ENCODE results near the gene C17orf58.
A peak's percentile ranks its signal among the peaks of the same experiment; 100 is the strongest.
"Not testable (repeated sequence)": the region's sequence is repeated elsewhere in the genome, so short reads cannot be mapped to it uniquely, and the experiment has no call there.

C17orf58 gene

DNA sequence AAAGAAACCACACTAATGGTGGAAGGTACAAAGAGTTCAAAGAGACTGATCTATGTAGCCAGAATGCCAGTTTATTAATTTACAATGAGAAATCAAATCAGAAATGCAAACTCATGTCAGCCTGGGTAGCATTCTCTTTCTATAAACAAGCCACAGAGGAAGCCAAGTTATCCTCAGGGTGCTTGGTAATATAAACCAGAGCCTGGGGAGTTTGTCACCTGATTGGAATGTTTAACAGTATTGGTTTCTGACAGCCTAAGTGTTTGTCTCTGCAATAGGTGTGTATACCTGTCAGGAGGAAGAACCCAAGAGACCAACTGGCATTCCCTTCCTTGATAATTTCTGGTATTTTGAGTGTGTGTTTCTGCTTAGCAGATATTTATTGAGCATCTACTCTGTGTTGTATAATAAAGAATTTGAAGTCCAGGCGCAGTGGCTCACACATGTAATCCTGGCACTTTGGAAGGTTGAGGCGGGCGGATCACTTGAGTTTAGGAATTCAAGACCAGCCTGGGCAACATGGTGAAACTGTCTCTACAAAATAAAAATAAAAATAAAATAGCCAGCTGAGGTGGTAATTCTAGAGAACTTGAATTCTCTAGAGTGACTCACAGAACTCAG is 3.1 kb upstream of the C17orf58 start:
- no peak for DNase-seq

DNA sequence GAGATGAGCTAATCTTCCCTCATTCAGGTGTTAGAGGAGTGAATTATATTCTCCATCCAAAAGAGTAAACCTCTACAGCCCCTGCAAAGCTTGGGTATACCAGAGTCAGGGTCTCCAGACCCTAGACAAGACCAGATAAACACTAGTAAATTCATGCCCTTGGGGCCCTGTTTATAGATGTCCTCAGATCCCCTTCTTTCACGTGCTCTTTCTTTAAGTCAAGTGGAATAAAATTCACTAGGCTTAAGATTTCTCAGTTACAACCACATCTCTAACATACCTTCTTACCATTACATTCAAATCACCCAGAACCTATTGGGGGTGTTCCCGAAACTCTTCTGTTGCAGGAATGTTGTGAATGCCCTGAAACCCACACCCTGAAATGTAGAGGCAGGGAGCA is 2.2 kb upstream of the C17orf58 start:
- DNase-seq: no peak

DNA sequence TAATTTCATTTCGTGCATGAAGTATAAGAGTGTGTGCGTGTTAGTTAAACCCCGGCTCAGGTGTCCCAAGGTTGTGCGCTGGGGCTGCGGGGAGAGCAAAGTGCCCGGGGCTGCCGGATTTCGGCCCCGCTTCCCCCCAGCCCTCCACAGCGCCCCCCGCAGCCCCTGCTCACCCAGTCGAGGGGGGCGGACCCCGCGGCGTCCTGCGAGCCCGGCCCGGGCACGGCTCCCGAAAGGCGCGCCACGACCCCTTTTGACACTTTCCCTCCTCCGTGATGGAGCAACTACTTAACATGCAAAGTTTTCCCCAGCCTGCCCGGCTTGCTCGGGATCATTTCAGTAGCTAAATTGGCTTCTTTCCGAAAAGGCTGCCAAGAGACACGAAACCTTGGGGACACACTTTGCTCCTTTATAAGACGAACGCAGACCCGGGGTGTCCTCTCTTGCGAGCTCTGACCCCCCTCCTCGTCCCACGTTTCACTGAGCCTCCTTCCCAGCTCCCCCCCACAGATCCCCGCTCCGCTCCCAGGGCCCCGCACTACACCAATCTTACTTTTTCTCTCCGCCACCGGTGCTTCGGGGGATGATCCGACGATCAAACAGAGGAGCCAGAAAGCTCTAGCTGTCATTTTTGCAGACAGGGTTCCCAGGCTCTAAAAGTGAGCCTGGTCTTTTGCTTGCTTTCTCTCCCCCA is 552 bp downstream of the C17orf58 start:
- no peak for DNase-seq

DNA sequence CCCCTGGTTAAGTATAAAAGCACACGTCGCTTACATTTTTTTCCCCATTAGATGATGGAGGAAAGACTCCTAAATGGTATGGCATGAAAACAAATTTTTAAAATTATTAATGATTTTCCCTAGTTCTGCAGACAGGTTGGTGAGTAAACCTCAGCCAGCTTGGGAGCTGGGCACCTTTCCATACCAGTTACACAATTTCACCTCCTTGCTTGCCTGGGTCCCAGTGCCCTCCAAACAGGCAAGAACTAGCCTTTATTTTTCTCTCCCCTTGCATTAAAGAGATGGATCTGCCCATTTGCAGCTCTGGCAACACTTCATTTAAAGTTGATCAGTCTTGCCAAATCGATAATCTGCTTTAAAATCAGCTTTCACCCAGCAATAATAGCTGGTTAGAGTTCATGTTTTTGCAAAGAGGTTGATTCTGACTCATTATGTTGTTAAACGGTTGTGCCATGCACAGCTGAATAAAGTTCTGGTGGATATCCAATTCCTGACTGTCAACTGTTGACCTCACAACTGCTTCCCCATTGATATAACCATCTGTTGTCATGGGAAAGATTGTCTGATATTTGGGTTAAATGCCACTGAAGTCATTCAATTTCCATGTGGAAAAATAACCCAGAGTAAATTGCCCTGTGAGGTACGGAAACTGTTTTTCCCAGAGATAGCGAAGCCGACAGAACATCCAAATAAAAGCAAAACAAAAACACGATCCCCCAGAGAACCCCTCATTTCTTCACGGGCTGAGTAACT is 1.3 kb downstream of the C17orf58 start:
- no peak for DNase-seq

DNA sequence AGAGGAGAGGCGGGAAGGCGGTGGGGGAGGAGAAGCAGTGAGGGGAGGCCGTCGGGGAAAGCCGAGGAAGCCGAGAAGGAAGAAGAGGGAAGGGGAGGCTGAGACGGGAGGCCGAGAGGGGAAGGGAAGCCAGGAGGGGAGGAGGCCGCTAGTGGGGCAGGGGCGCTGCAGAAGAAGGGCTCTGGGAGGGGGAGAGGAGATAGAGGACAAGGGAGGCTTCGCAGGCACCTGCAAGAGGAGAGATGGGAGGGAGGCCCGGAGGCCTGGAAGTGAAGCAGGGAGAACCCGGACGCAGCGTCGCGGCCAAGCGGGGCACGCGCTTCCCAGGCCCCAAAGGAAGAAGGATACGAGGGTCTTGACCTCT is 2.3 kb downstream of the C17orf58 start:
- DNase-seq: no peak

DNA sequence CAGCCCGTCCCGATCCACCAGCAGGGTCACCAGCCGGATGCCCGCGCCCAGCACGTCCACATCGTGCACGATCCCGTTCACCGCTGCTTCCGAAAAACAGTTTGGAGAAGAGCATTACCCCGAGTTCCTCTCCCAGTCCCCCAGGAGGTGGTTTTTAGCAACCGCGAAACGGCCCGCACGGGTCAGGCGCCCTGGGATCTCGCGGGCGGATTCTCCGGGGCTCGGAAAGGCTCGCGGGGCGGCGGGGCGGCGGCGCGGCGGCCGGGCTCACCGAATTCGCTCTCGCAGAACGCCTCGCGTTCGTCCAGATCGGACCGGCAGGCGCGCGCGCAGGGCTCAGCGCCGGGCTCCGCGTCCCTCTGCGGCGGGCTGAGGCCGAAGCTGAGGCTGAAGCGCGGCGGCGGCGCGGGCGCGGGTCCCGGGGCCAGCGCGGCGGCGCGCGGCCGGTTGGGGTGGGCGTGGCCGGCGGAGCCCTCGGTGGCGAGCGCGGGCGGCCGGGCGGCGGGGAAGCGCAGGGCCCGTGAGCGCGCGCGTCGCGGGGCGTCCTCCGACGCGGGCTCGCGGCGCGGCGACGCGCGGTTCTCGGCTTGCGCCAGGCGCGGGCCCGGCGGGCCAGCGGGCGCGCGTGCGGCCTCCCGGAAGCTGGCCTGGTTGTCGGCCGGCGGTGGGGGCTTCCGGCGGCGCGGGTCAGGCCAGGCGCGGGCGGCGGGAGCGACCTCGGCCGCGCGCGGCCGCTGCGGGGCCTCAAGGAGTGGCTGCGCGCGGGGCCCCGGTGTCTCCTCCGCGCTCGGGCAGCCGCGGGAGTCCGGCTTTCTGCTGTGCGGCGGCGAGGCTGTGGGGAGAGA is 2.9 kb downstream of the C17orf58 start:
- DNase-seq: peak; percentile 73

DNA sequence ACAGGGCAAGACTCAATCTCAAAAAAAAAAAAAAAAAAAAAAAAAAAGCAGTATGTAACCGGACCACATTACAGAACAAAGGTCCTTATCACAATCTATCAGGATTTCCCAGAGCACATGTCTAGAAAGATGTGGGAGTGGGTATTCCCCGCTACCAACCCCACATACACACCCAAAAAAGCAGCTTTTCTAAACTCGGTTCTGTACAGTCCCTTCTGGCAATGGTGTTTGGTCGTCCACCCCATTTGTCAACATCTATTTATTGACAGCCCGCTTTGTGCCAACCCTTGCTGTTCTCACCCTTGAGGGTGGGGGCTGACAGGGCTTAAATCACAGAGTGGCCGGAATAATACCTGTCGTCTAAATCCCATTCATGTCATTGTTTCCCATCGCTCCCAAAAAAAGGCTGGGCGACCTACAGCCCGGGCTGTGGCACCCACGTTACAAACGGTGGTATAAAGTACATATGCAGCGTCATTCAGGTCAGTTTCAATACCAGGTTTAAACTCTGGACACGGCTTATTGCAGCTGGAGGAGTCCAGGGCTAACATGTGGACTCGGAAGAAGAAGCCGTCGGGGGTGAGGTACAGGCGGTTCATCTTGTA is 3.6 kb downstream of the C17orf58 start:
- DNase-seq: no peak

DNA sequence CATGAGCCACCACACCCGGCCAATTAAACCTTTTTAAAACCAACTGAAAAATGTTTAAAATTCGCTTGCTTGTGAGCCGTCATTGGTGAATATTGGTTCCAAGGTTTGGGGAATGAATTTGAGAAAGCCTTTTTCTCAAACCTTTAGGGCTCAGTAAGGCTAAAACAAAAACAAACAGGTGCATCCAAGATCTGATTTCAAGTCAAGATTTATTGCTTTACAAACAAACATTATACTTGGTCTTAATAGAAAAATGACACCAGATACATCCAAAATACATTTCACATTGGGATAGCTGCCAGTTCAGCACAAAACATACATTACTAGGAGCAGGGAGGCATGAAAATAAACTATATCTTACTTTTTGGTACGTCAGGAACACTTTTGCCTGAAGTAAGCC is 5.4 kb downstream of the C17orf58 start:
- DNase-seq: no peak

DNA sequence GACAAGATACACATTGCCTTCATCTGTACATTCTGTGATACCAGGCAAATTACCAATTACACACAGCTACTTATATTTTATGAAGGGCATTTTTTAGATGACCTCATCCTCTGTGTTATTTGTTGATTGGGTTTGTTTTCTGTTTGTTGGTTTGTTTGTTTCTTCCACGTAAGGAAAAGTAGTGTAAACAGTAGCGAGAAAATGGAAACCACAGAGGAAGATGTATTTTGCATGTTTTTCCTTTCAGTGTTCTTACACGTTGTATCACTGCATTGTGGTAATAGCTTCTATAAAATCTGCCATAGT is 12.9 kb downstream of the C17orf58 start:
- DNase-seq: no peak

DNA sequence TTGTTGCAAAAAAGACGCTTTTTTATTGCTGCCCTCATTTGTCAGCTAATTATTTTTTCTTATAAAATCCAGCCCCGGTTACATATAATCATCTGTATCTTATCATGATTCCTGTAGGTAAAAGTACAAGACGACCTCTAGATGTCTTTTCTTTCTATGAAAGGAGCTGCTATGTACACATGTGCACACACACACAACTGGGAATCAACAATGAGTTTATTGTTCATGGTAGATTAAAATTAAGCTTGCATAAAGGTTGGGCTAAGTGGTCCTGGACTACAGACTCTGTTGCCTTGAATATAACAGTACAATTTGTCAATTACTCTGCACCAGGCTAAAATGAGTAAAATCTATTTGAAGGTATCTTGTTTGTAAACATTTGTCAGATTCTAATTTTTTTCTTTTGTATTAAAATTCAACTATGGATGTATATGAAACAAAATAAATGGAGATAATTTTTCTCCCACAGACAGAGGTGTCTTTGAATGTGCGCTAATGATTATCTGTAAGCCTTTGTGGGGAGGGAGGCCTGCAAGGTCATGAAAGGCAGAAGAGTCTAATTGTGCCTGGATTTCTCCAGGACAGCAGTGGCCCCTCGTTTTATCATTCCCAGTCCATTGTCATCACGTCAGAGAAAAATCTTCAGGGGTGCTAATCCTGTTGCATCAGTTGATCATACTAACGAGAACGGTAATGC is 13.4 kb downstream of the C17orf58 start:
- DNase-seq: no peak

DNA sequence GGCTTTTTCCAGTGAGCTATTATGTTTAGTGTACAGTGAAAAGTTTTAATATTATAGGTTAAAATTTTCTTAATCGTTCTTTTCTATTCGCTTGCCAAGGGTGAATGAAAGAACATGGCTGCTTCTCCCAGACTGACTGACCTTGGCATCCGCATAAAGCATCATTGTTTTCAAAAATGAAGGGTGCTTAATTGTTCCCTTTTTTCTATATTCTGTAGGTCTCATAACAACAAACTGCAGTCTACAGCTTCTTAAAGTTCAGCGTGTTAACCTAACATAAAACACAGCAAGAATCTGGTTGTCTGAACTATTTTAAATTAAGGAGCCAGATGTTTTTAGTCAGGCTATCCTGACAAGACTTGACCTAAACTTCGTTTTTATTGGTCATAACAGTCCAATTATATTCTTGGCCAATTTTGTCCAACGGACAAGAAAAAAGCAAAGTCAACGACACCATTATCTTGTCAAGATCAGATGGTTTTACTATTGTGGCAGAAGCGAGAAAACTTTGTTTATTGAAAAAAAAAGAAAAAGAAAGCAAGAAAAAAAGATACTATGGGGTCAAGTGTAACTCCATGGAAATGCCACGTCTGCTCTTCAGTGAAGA is 14.1 kb downstream of the C17orf58 start:
- DNase-seq: no peak

DNA sequence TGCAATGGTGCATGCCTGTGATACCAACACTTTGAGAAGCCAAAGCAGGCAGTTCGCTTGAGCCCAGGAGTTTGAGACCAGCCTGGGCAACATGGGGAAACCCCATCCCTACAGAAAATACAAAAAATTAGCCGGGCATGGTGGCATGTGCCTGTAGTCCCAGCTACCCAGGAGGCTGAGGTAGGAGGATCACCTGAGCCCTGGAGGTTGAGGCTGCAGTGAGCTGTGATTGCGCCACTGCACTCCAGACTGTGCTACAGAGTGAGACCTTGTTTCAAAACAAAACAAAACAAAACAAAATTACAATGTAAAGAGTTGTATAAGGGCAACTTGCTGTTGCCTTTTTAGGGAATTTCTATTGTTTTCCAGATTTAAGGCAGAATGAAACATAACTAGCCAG is 15.4 kb downstream of the C17orf58 start:
- not testable (repeated sequence) for DNase-seq

DNA sequence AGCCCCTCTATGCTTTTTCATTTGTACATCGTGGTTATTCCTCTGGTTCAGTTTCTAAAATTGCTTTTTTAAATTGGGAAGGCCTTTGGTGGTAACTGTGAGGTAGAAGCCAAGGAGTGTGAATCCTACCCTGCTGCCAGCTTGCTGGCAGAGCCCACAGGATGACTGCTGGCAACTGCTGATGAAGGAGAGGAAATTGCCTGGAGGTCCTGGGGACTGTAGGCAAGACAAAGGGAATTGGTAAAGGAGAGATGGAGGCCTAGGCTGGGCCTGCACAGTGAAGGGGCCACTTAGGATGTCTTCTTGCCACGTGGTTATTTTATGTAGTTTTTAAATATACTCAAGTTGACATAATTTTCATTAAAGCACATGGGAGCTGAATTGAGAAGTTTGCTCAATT is 15.8 kb downstream of the C17orf58 start:
- no peak for DNase-seq

DNA sequence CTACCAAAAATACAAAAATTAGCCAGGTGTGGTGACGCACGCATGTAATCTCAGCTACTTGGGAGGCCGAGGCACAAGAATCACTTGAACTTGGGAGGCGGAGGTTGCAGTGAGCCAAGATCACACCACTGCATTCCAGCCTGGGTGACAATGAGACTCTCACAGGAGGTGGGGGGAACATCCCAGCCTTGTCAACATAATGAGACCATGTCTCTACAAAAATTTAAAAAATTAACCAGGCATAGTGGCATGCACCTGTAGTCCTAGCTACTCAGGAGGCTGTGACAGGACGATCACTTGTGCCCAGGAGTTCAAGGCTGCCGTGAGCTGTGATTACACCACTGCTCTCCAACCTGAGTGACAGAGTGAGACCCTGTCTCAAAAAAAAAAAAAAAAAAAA is 20.0 kb downstream of the C17orf58 start:
- DNase-seq: not testable (repeated sequence)

DNA sequence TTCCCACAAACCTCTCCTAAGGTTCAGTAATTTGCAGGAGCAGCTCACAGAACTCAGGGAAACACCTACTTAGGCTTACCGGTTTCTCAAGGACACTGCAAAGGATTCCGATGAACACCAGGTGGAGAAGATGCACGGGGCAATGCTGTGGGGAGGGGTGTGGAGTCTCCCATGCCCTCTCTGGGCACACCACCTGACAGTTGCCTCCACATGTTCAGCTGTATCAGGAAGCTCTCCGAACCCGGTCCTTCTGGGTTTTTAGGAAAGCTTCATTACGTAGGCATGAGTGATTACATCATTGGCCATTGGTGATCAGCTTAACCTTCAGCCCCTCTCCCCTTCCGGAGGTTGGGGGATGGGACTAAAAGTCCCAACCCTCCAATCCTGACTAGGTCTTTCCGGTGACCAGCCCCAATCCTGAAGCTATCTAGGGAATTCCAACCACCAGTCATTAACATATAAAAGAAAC is 21.6 kb downstream of the C17orf58 start:
- no peak for DNase-seq

DNA sequence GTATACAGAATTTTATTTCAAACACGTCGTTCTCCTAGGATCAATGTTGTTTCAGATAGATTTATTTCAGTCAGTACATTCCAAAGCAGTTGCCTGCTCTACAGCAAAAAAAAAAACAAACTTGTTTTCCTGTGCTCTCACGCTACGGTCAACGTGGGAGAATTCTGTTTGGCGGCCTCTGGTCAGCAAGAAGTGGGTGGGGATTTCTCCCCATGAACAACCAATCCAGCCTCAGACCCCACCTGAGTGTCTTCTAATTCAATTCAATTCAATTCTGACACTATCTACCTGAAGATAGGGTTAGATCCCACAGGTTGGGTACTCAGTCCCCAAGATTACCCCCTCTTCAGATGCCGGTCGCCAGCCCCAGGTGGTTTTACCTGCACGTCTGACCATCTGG is 22.1 kb downstream of the C17orf58 start:
- no peak for DNase-seq

DNA sequence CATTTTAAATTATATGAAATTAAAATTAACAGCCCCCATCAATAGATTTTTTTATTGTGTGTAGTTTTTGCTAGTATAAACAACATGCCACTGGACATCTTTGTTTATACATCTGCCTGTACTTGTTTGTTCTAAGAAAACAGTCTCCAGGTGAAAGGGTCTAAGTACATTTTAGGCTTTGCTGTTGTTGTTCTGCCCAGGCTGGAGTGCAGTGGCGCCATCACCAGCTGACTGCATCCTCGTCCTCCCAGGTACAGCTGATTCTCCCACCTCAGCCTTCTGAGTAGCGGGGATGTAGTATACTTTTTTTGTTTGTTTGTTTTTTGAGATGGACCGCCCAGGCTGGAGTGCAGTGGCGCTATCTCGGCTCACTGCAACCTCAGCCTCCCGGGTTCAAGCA is 25.5 kb downstream of the C17orf58 start:
- DNase-seq: no peak

DNA sequence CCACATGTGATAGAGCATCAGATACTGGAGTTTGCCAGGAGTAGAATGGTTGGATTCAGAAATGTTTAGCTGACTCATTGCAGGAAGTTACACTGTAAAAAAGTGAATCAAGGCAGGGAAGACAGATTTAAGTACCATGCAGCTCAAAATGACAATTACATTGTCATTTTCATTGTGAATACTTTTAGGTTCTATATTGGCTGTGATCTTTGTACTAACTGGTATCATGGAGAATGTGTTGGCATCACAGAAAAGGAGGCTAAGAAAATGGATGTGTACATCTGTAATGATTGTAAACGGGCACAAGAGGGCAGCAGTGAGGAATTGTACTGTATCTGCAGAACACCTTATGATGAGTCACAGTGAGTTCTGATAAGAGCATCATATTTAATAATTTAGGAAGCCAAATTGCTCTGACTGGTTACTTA is 33.1 kb downstream of the C17orf58 start:
- peak; percentile 56 for DNase-seq

DNA sequence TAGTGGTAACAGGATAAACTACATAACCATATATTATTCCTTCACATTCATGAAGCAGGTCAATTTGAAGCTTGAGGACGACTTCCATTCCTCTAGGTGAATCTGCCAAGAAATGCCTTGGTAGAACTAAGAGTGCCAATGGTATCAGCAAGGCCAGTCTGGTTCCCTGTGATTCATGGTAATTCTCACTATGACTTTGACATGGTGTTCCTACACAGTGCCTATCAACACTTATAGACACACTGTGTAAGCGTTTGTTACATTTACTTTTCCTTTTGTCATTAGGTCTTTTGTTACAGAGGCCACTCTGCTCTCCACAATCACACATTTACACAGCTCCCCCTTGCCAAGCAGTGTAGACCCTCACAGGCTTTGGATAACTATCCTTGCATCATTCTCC is 34.1 kb downstream of the C17orf58 start:
- not testable (repeated sequence) for DNase-seq

DNA sequence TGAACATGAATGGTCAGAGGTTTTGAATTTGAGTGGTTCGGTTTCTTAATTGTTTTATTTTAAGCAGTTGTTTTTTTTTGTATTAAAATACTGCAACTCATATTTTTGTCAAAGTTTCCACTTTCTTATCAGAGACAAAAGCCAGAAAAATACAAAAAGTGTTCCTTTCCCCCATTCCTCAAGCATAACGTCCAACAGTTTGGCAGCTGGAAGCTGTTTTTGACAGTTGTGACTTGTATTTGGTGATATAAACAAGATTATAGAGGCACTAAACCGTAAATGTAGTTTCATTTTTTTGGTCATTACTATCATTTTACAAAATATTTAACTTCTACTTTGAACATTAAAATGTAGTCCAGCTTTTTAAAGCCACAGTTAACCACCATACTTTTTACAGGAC is 36.0 kb downstream of the C17orf58 start:
- DNase-seq: not testable (repeated sequence)

DNA sequence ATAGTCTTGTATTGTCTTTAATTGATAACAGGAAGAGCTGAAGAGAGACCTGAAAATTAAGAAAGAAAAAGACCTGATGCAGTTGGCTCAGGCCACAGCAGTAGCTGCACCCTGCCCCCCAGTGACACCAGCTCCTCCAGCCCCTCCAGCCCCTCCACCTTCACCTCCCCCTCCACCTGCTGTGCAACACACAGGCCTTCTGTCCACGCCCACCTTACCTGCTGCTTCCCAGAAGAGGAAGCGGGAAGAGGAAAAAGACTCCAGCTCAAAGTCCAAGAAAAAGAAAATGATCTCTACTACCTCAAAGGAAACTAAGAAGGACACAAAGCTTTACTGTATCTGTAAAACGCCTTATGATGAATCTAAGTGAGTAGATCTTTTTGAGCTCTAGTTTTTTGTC is 36.8 kb downstream of the C17orf58 start:
- DNase-seq: no peak

DNA sequence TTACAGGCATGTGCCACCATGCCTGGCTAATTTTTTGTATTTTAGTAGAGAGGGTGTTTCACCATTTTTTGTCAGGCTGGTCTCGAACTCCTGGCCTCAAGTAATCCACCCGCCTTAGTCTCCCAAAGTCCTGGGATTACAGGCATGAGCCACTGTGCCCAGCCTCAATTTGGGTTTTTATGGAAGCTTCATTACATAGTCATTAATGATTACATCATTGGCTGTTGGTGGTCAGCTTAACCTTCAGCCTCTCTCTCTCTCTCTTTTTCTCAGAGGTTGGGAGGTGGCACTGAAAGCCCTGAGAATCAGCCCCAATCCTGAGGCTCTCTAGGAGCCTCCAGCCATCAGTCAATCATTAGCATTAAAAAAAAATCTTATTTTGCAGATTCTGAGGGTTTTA is 45.3 kb downstream of the C17orf58 start:
- no peak for DNase-seq

Measured in amniotic stem cell (primary cell).